ENCODE measurements around the gene TWIST1. TPM values are rescaled to one million over a fixed set of nuclear protein-coding genes. Genes with fewer than 3 reads are reported as not detected.

The TWIST1 gene
- polyA plus RNA-seq, 1 of the 3 experiments (the other 2 are of a cell fraction) = 170 TPM

DNA sequence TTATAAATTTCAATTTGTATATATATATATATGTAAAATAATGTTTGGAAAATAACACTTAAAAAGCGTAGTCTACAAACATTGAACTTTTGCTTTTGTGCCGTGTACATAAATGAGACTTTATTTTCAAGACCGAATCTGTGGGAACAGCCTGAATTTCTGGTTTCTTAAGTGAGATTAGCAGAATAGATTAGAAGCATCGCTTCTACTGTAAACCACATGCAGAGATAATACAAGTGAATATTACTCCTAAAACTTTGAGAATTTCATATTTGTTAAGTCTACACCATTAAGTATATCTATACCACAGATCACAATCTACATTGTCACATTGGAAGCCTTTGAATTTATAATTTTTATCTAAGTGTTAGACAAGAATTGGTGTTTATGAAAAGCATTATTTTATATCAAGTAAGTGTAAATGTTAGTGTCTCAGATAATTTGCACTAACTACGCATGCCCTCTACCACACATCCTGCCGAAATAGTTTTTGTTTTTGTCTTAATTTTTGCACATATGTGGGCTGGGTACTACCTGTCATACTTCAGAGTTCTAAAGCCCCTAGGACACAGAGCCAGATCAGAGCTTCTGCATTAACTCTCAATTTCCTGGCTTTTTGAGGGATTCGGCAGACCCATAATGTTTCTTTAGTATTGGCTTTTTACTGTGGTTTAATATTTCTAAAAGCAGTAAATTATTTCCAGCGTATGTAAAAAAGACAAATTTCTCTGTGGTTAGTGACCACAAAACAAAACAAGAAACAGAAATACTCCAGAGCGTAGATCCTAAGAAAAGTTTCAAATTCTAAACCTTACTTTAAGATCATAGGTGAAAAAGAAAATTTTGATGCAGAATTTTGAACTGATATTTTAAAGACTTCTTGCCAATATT lies 20.0 kb downstream of the TWIST1 start:
- no peaks in the 10 kb centered on the region for H4K20me1 ChIP-seq (ENCODE audit: insufficient read depth)
- ChIA-PET CTCF (interaction anchor here (1.0 to 5.9 kb wide), 7 partner anchors 7 to 405 kb away, joined by 3 to 36 read pairs (median 4); partner anchors contain the start of gene TWIST1), POLR2A (interaction anchor here (1.3 to 3.7 kb wide), 5 partner anchors 9 to 20 kb away, joined by 3 to 16 read pairs (median 6); partner anchors contain the start of gene TWIST1)
- no peaks in the 10 kb centered on the region for H3K9me2 ChIP-seq
- H3K4me1 ChIP-seq (ENCODE audit: control insufficient read depth in 1 of 2, insufficient read depth in 2 of 2, low read depth in 1 of 2, low read length in 1 of 2) = peaks cover 32 to 89% of the 10 kb centered on the region in 2 experiments; a peak in 3 of 4 replicates
- no peaks in the 10 kb centered on the region for H3K9me3 ChIP-seq
- no peaks in the 10 kb centered on the region for H3K27me3 ChIP-seq (ENCODE audit: insufficient read depth)
- peak; percentile 3; the same call in 1 of the 2 replicates for TF ChIP-seq POLR2AphosphoS5 (IDR thresholded peaks at IDR 0.05; ENCODE audit: low read depth, low read length)
- TF ChIP-seq GABPA (IDR thresholded peaks at IDR 0.05; ENCODE audit: low read depth) = no peak; the same call in 1 of the 2 replicates
- no peak for TF ChIP-seq FOXM1 (IDR thresholded peaks at IDR 0.05; ENCODE audit: low read depth)
- TF ChIP-seq NFIC (IDR thresholded peaks at IDR 0.05; ENCODE audit: borderline replicate concordance) = no peak
- TF ChIP-seq, protein P1, sequence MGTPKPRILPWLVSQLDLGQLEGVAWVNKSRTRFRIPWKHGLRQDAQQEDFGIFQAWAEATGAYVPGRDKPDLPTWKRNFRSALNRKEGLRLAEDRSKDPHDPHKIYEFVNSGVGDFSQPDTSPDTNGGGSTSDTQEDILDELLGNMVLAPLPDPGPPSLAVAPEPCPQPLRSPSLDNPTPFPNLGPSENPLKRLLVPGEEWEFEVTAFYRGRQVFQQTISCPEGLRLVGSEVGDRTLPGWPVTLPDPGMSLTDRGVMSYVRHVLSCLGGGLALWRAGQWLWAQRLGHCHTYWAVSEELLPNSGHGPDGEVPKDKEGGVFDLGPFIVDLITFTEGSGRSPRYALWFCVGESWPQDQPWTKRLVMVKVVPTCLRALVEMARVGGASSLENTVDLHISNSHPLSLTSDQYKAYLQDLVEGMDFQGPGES (IDR thresholded peaks at IDR 0.05; ENCODE audit: low read depth, low read length) = no peak
- 0 out of 2 replicates have a peak, but pooled peaks have one; percentile 5 for TF ChIP-seq TEAD4 (IDR thresholded peaks at IDR 0.05; ENCODE audit: borderline replicate concordance, insufficient read depth)
- no peak for TF ChIP-seq YY1 (IDR thresholded peaks at IDR 0.05; ENCODE audit: low read depth)
- TF ChIP-seq GATA2 (CRISPR knock-in tag; IDR thresholded peaks at IDR 0.05) = peak; percentile 47; the same call in 1 of the 2 replicates
- no peak for TF ChIP-seq MXI1 (IDR thresholded peaks at IDR 0.05; ENCODE audit: low read depth, low read length)
- 0 out of 2 replicates have a peak, but pooled peaks have one; percentile 35 for TF ChIP-seq TAF1 (IDR thresholded peaks at IDR 0.05; ENCODE audit: borderline replicate concordance, low read depth, low read length)
- no peak for TF ChIP-seq RFX5 (IDR thresholded peaks at IDR 0.05; ENCODE audit: low read length)
- TF ChIP-seq, protein P2, sequence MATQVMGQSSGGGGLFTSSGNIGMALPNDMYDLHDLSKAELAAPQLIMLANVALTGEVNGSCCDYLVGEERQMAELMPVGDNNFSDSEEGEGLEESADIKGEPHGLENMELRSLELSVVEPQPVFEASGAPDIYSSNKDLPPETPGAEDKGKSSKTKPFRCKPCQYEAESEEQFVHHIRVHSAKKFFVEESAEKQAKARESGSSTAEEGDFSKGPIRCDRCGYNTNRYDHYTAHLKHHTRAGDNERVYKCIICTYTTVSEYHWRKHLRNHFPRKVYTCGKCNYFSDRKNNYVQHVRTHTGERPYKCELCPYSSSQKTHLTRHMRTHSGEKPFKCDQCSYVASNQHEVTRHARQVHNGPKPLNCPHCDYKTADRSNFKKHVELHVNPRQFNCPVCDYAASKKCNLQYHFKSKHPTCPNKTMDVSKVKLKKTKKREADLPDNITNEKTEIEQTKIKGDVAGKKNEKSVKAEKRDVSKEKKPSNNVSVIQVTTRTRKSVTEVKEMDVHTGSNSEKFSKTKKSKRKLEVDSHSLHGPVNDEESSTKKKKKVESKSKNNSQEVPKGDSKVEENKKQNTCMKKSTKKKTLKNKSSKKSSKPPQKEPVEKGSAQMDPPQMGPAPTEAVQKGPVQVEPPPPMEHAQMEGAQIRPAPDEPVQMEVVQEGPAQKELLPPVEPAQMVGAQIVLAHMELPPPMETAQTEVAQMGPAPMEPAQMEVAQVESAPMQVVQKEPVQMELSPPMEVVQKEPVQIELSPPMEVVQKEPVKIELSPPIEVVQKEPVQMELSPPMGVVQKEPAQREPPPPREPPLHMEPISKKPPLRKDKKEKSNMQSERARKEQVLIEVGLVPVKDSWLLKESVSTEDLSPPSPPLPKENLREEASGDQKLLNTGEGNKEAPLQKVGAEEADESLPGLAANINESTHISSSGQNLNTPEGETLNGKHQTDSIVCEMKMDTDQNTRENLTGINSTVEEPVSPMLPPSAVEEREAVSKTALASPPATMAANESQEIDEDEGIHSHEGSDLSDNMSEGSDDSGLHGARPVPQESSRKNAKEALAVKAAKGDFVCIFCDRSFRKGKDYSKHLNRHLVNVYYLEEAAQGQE (IDR thresholded peaks at IDR 0.05; ENCODE audit: low read depth, low read length) = no peak
- peak in 1 of 2 experiments; percentile 29; a peak in 1 of 4 replicates for TF ChIP-seq EP300 (IDR thresholded peaks at IDR 0.05; ENCODE audit: borderline replicate concordance in 1 of 2, low read depth in 1 of 2, low read length in 1 of 2)
- TF ChIP-seq SIN3A (IDR thresholded peaks at IDR 0.05; ENCODE audit: borderline replicate concordance, low read depth, low read length) = 0 out of 2 replicates have a peak, but pooled peaks have one; percentile 36
- TF ChIP-seq RCOR1 (IDR thresholded peaks at IDR 0.05; ENCODE audit: low read length) = no peak; the same call in 1 of the 2 replicates
- no peak for TF ChIP-seq JUND (IDR thresholded peaks at IDR 0.05)
- TF ChIP-seq RXRA (IDR thresholded peaks at IDR 0.05; ENCODE audit: borderline replicate concordance, low read depth) = no peak
- TF ChIP-seq, protein P3, sequence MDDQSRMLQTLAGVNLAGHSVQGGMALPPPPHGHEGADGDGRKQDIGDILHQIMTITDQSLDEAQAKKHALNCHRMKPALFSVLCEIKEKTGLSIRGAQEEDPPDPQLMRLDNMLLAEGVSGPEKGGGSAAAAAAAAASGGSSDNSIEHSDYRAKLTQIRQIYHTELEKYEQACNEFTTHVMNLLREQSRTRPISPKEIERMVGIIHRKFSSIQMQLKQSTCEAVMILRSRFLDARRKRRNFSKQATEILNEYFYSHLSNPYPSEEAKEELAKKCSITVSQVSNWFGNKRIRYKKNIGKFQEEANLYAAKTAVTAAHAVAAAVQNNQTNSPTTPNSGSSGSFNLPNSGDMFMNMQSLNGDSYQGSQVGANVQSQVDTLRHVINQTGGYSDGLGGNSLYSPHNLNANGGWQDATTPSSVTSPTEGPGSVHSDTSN (IDR thresholded peaks at IDR 0.05) = peak; percentile 36; the same call in 1 of the 2 replicates
- peak; percentile 56 for TF ChIP-seq TCF12 (IDR thresholded peaks at IDR 0.05)
- no peak for TF ChIP-seq SMC3 (IDR thresholded peaks at IDR 0.05; ENCODE audit: low read depth, low read length)
- TF ChIP-seq, protein P4, sequence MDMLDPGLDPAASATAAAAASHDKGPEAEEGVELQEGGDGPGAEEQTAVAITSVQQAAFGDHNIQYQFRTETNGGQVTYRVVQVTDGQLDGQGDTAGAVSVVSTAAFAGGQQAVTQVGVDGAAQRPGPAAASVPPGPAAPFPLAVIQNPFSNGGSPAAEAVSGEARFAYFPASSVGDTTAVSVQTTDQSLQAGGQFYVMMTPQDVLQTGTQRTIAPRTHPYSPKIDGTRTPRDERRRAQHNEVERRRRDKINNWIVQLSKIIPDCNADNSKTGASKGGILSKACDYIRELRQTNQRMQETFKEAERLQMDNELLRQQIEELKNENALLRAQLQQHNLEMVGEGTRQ (IDR thresholded peaks at IDR 0.05; ENCODE audit: borderline replicate concordance, low read depth, low read length) = no peak
- H3K36me3 ChIP-seq (replicated peaks in 1 of 2; ENCODE audit: control insufficient read depth in 1 of 2, insufficient read depth in 2 of 2, low read length in 1 of 2) = peaks cover 7 to 46% of the 10 kb centered on the region in 2 experiments
- peaks cover 100% of the 10 kb centered on the region for H3K79me2 ChIP-seq (ENCODE audit: insufficient read depth)
- H2AFZ ChIP-seq (ENCODE audit: low read depth) = peak overlapping the region; percentile 49
- peak overlapping the region; percentile 79 to 100 for H3K27ac ChIP-seq (ENCODE audit: low read depth in 2 of 2, low read length in 1 of 2)
- 22% methylated on average over 9 of the region's 9 CpGs for WGBS (ENCODE audit: low lambda C conversion rate)
- H3K9ac ChIP-seq = peak overlapping the region; percentile 64
- H3K4me2 ChIP-seq = peak overlapping the region; percentile 79
- peak overlapping the region; percentile 35 to 56 for H3K4me3 ChIP-seq (ENCODE audit: low read depth in 2 of 2, low read length in 1 of 2)
- DNase-seq = no peak
- H3F3A ChIP-seq (replicated peaks; ENCODE audit: insufficient read depth) = peaks cover 28% of the 10 kb centered on the region

Data from SK-N-SH (cell line).